Activated naive CD8-positive, alpha-beta T cell treated with anti-CD3 and anti-CD28 coated beads, Interleukin-2, amount 10 ng/mL, durations not matched to agents 7 days and 5 days (primary cell): ENCODE results near the gene ARHGEF17. TPM values are rescaled to one million over a fixed set of nuclear protein-coding genes. Genes with fewer than 3 reads are reported as not detected.

ENCODE experiments used
- ATAC-seq: fragments of 150-1000 bp; cut with Tn5 transposase; one replicate; pipeline ENCODE4 v1.10.0; 2021; ENCODE audit warnings: low read depth, moderate library complexity
- POLR2A ChIA-PET: fragments of 350-600 bp; sonication (Branson Sonifier 250); formaldehyde crosslinking; loops from one replicate; lab custom pipeline; 2021; ENCODE audit warnings: antibody characterized with exemption; lab: Charles Lee
- DNase-seq: peaks from one replicate; pipeline ENCODE4 v3.0.0; 2021
- H3K27ac Mint-ChIP-seq: one replicate; pipeline ENCODE4 v1.8.0; 2022; ENCODE audit warnings: mild to moderate bottlenecking, mixed read lengths
- H3K27me3 Mint-ChIP-seq: one replicate; pipeline ENCODE4 v1.8.0; 2022; ENCODE audit warnings: mild to moderate bottlenecking, moderate library complexity, mixed read lengths
- H3K36me3 Mint-ChIP-seq: one replicate; pipeline ENCODE4 v1.8.0; 2021; ENCODE audit warnings: mild to moderate bottlenecking, mixed read lengths
- H3K4me1 Mint-ChIP-seq: one replicate; pipeline ENCODE4 v1.8.0; 2021; ENCODE audit warnings: mixed read lengths
- H3K4me3 Mint-ChIP-seq: one replicate; pipeline ENCODE4 v1.8.0; 2022; ENCODE audit warnings: mild to moderate bottlenecking, moderate library complexity, mixed read lengths
- H3K9me3 Mint-ChIP-seq: one replicate; pipeline ENCODE4 v1.8.0; 2021; ENCODE audit warnings: mixed read lengths
- total RNA-seq, 2 experiments: library from RNA; stranded (reverse); gene quantifications; one replicate each; pipeline ENCODE4 v1.2.3, GENCODE V29; 2021

Gene ARHGEF17
- total RNA-seq, 2 experiments from 2014 or later: not detected

DNA sequence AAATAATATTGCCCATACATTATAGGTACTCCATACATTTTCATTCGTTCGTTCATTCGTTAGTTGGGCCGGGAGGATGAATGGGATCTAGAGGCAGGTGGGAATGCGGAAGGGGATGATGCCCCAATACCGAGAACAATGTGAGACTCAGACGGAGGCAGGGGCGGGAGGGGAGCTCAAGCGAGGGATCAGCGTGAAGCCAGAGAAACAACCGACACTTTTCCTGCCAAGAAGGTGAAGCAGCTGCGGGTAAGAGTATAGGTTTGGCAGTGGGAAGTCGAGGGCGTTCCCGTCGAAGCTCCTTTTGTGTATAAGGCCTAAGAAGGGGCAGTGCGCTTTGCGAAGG lies 1.1 kb upstream of the ARHGEF17 start:
- POLR2A ChIA-PET: interaction anchor here (1.8 to 2.1 kb wide), 2 partner anchors 29 to 31 kb away, joined by 4 to 6 read pairs; no protein-coding TSS in a partner anchor
- H3K36me3 Mint-ChIP-seq: no peaks in the 10 kb centered on the region
- peak; percentile 5 for ATAC-seq
- H3K9me3 Mint-ChIP-seq: no peaks in the 10 kb centered on the region
- DNase-seq: no peak
- peaks cover 48% of the 10 kb centered on the region for H3K27me3 Mint-ChIP-seq
- peaks cover 5% of the 10 kb centered on the region for H3K4me1 Mint-ChIP-seq
- no peak overlapping the region for H3K27ac Mint-ChIP-seq
- peak overlapping the region; percentile 93 for H3K4me3 Mint-ChIP-seq

DNA sequence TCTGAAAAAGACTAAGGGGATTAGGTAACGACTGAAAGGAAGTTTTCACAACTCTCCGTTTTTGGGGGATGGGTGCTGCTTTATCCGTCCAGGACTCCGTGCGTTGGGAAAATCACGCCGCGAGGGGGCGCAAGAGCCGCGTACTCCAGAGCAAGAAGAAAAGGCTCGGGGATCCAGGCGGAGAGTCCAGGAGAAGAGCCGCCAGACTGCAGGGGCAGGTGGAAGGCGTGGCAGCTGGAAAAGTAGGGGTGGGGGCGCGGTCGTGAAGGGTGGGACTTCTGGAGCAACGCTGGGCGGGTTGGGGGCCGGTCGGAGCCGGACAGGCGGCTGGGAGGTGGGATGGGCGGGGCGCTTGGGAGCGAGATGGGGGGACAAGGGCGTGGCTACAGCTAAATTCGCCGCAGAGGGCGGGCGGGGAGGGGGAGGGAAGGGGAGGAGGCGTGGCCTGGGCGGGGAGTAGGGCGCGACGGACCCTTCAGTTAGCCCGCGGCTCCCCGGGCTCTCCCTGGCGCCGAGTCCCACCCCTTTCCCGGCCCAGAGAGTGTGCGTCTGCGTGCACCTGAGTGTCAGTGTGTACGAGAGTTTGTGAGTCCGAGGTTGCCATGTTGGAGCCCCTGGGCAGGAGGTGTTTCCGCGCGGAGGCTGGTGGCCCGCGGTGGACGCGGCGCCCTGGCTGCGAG lies 613 bp upstream of the ARHGEF17 start:
- no peaks in the 10 kb centered on the region for H3K36me3 Mint-ChIP-seq
- DNase-seq: peak; percentile 94
- H3K4me1 Mint-ChIP-seq: peaks cover 5% of the 10 kb centered on the region
- H3K9me3 Mint-ChIP-seq: no peaks in the 10 kb centered on the region
- H3K27ac Mint-ChIP-seq: peak overlapping the region; percentile 38
- peaks cover 48% of the 10 kb centered on the region for H3K27me3 Mint-ChIP-seq
- peak; percentile 74 for ATAC-seq
- H3K4me3 Mint-ChIP-seq: peak overlapping the region; percentile 93
- POLR2A ChIA-PET: interaction anchor here (1.8 to 2.1 kb wide), 2 partner anchors 28 to 30 kb away, joined by 4 to 6 read pairs; no protein-coding TSS in a partner anchor

DNA sequence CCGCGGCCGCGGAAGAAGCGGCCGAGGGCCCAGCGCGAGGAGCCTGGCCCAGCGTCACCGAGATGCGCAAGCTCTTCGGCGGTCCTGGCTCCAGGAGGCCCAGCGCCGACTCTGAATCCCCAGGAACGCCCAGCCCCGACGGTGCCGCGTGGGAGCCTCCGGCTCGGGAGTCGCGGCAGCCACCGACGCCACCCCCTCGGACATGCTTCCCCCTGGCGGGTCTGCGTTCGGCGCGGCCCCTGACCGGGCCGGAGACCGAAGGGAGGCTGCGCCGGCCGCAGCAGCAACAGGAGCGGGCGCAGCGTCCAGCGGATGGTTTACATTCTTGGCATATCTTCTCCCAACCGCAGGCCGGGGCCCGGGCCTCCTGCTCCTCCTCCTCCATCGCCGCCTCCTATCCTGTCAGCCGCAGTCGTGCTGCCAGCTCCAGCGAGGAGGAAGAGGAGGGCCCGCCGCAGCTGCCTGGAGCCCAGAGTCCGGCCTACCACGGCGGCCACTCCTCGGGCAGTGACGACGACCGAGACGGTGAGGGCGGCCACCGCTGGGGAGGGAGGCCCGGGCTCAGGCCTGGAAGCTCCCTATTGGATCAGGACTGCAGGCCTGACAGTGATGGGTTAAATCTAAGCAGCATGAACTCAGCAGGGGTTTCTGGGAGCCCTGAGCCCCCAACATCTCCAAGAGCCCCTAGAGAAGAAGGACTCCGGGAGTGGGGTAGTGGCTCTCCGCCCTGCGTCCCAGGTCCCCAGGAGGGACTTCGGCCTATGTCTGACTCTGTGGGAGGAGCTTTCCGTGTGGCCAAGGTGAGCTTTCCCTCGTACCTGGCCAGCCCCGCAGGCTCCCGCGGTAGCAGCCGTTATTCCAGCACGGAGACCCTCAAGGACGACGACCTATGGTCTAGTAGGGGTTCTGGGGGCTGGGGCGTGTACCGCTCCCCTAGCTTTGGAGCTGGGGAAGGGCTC lies 1.2 kb downstream of the ARHGEF17 start:
- Mint-ChIP-seq H3K4me3 (no peak overlapping the region), H3K9me3 (no peaks in the 10 kb centered on the region), H3K36me3 (no peaks in the 10 kb centered on the region), H3K4me1 (peaks cover 16% of the 10 kb centered on the region), H3K27ac (no peak overlapping the region), H3K27me3 (peaks cover 47% of the 10 kb centered on the region)
- DNase-seq (no peak), ATAC-seq (no peak)
- POLR2A ChIA-PET: no interaction called here

DNA sequence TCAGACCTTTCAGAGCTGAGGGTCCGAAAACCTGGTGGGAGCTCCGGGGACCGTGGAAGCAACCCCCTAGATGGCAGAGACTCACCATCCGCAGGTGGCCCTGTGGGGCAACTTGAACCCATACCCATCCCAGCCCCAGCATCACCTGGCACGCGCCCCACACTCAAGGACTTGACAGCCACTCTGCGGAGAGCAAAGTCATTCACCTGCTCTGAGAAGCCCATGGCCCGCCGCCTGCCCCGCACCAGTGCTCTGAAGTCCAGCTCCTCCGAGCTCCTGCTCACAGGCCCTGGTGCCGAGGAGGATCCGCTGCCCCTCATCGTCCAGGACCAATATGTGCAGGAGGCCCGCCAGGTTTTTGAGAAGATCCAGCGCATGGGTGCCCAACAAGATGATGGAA lies 2.0 kb downstream of the ARHGEF17 start:
- no peak overlapping the region for H3K27ac Mint-ChIP-seq
- DNase-seq (no peak), ATAC-seq (no peak)
- POLR2A ChIA-PET: no interaction called here
- H3K9me3 Mint-ChIP-seq: no peaks in the 10 kb centered on the region
- peaks cover 40% of the 10 kb centered on the region for H3K27me3 Mint-ChIP-seq
- no peaks in the 10 kb centered on the region for H3K36me3 Mint-ChIP-seq
- H3K4me1 Mint-ChIP-seq: peaks cover 22% of the 10 kb centered on the region
- H3K4me3 Mint-ChIP-seq: no peak overlapping the region

DNA sequence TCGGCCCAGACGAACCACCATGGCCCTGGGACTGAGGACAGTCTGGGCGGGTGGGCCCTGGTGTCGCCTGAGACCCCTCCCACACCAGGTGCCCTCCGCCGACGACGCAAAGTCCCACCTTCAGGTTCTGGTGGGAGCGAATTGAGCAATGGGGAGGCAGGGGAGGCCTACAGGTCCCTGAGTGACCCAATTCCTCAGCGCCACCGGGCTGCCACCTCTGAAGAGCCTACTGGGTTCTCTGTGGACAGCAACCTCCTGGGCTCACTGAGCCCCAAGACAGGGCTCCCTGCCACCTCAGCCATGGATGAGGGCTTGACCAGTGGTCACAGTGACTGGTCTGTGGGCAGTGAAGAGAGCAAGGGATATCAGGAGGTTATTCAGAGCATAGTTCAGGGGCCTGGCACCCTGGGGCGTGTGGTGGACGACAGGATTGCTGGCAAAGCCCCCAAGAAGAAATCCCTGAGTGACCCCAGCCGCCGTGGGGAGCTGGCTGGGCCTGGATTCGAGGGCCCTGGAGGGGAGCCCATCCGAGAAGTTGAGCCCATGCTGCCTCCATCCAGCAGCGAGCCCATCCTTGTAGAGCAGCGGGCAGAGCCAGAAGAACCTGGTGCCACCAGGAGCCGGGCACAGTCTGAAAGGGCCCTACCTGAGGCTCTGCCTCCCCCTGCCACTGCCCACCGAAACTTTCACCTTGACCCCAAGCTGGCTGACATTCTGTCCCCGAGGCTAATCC lies 2.8 kb downstream of the ARHGEF17 start:
- DNase-seq: no peak
- H3K27ac Mint-ChIP-seq: no peak overlapping the region
- H3K27me3 Mint-ChIP-seq: peaks cover 32% of the 10 kb centered on the region
- no peak for ATAC-seq
- no peak overlapping the region for H3K4me3 Mint-ChIP-seq
- no peaks in the 10 kb centered on the region for H3K36me3 Mint-ChIP-seq
- POLR2A ChIA-PET: no interaction called here
- H3K4me1 Mint-ChIP-seq: peaks cover 22% of the 10 kb centered on the region
- no peaks in the 10 kb centered on the region for H3K9me3 Mint-ChIP-seq

DNA sequence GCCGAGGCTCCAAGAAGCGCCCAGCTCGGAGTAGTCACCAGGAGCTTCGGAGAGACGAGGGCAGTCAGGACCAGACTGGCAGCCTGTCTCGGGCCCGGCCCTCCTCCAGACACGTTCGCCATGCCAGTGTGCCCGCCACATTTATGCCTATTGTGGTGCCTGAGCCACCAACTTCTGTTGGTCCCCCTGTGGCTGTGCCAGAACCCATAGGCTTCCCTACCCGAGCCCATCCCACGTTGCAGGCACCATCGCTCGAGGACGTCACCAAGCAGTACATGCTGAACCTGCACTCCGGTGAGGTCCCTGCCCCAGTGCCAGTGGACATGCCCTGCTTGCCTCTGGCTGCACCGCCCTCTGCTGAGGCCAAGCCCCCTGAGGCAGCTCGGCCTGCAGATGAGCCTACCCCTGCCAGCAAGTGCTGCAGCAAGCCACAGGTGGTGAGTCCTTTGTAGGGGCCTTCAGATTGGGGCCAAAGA lies 3.4 kb downstream of the ARHGEF17 start:
- Mint-ChIP-seq H3K27me3 (peaks cover 29% of the 10 kb centered on the region), H3K4me1 (peaks cover 22% of the 10 kb centered on the region), H3K9me3 (no peaks in the 10 kb centered on the region), H3K36me3 (no peaks in the 10 kb centered on the region), H3K27ac (no peak overlapping the region), H3K4me3 (no peak overlapping the region)
- POLR2A ChIA-PET: no interaction called here
- DNase-seq (no peak), ATAC-seq (no peak)

DNA sequence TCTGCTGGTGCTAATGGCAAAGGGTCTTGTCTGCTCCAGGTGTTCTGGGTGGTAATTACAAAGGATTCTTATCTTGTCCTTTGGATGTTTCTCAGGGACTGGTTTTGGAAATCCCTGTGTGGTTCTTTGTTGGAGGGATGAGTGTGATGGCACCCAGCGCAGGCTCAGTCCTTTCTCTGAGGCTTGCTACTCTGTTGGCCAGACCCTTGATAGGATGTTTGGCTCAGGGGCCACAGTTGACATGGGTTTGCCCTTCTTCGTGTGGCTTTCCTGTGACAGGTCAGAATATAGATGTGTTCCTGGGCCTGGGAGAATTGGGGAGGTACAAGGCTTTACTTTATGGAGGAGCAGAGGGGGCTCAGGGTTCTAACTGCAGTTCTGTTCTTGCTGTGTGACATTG lies 4.0 kb downstream of the ARHGEF17 start:
- Mint-ChIP-seq H3K36me3 (no peaks in the 10 kb centered on the region), H3K27me3 (peaks cover 23% of the 10 kb centered on the region), H3K4me1 (peaks cover 19% of the 10 kb centered on the region), H3K27ac (no peak overlapping the region), H3K9me3 (no peaks in the 10 kb centered on the region), H3K4me3 (no peak overlapping the region)
- ATAC-seq (no peak), DNase-seq (no peak)
- POLR2A ChIA-PET: no interaction called here

DNA sequence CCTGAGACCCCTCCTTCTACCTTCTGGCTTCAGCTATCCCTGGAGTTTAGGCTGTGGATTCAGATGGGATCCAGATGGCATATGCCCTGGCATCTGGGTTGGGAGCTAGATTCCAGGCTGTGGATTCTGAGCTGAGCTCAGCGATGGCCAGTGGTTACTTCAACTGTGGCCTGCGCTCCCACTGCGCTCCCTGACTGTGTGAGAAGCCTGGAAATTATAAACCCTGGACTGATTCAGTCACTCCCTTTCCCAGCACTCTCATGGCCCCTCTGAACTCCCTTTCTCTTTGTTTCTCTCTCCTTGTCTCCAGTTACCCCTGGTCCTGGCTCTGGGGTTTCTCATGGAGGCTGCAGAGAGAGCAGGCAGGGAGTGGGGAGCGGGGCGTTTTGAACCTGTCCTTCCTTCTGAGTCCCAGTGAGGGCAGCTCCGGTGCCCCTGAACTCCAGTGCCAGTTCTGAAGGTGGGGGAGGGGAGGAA lies 4.8 kb downstream of the ARHGEF17 start:
- ATAC-seq: no peak

DNA sequence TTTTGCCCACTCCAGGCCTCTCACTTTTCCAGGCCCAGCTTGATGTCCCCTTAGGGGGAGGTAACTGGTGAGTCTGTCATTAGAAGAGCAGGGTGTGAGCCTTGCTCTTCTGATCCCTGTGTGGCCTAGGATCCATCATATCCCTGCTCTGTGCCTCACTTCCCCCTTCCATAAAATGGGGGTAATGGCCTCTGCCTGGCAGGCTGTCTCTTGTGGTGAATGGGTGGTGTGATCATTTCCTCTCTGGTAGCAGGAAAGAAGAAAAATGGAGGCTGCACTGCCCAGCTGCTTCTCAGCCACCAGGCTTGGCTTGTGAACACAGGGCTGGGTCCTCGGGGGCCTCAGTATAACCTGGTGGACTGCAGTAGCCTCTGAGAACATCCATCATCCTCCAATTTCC lies 5.6 kb downstream of the ARHGEF17 start:
- Mint-ChIP-seq H3K4me1 (peaks cover 16% of the 10 kb centered on the region), H3K36me3 (no peaks in the 10 kb centered on the region), H3K9me3 (no peaks in the 10 kb centered on the region), H3K27ac (peak overlapping the region; percentile 80), H3K27me3 (peaks cover 19% of the 10 kb centered on the region), H3K4me3 (no peak overlapping the region)
- POLR2A ChIA-PET: interaction anchor here (1.1 to 1.4 kb wide), 2 partner anchors 22 to 23 kb away, joined by 4 read pairs; no protein-coding TSS in a partner anchor
- DNase-seq (no peak), ATAC-seq (peak; percentile 54)

More for the DNA sequence above, 4.8 kb downstream of the ARHGEF17 start:
- Mint-ChIP-seq H3K36me3 (no peaks in the 10 kb centered on the region), H3K4me1 (peaks cover 16% of the 10 kb centered on the region), H3K9me3 (no peaks in the 10 kb centered on the region), H3K27me3 (peaks cover 19% of the 10 kb centered on the region), H3K27ac (no peak overlapping the region), H3K4me3 (no peak overlapping the region)
- no peak for DNase-seq
- POLR2A ChIA-PET: interaction anchor here (1.4 kb wide), 1 partner anchor 23 kb away, joined by 4 read pairs; no protein-coding TSS in a partner anchor

DNA sequence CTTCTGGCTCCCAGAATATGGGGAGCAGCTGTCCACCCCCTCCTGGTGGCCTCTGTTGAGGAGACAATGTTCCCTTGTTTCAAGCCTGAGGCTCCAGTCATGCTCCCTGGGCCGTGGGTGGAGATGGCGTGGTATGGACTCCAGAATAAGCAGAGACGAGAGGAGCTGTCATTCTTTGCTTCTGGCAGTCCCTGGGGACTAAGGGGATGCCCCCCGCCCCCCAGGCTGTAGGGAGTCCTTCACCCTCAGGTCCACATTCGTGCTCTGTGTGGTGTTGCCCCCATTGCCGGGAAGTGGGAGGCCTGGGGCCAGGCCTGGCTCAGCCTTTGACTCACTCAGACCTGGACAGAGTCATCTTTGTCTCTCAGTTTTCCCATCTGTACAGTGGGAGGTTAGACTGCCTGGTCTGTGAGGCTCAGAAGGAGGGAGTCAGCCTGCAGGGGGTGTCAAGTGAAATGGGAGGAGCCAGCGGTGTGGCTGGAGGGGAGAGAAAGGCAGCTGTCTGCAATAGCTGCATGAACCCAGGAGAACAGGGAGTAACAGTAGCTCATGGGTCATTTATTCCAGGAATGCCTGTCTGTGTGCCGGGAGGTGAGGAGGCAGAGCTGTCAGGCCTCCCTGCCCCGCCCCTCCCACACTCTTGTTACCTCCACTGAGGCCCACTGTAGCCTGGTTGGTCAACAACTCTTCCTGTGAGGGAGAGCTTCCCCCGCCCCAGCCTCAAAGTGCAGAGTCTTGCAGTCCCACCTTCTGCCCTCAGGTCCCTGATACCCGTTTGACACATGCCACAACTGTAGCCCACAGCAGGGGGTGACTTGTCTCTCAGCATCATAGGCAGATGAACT lies 6.3 kb downstream of the ARHGEF17 start:
- DNase-seq (no peak), ATAC-seq (no peak)
- Mint-ChIP-seq H3K27ac (peak overlapping the region; percentile 80), H3K27me3 (peaks cover 15% of the 10 kb centered on the region), H3K4me3 (no peak overlapping the region), H3K4me1 (peaks cover 16% of the 10 kb centered on the region), H3K36me3 (no peaks in the 10 kb centered on the region), H3K9me3 (no peaks in the 10 kb centered on the region)
- POLR2A ChIA-PET: interaction anchor here (1.1 to 1.4 kb wide), 2 partner anchors 21 to 23 kb away, joined by 4 read pairs; no protein-coding TSS in a partner anchor

DNA sequence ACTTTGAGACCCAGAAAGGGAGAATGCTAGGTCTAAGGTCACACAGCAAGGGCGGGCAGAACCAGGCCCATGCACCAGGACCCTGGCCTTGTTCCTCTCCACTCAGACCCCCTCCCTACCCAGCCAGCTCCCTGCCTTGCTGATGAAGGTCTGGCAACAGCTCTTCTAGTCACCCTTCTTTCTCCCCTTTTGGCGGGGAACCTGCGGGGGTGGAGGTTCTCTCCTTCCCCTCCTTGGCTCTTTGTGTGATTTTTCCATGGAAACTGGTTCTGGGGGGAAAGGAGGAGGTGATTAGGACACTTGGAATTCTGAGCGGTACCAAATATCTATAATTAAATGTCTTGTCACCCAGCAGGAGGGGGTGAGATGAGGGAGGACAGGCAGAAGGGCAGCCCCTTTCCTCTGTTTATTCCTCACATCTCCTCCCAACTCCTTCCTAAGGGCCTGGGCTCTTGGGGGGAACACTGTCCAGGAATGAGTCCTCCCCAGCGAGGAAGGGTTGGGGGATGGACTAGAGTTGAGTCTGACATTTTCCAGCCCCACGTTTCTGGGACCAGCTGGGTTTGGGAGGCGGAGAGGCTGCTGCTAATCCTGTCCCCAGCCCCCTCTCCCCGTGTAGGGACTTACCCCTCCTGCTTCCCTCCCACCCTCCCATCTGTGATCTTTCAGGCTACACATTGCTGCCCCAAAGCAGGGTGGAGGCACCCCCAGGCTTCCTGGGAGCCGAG lies 7.4 kb downstream of the ARHGEF17 start:
- H3K4me1 Mint-ChIP-seq: peaks cover 16% of the 10 kb centered on the region
- H3K27ac Mint-ChIP-seq: no peak overlapping the region
- H3K4me3 Mint-ChIP-seq: no peak overlapping the region
- POLR2A ChIA-PET: no interaction called here
- no peaks in the 10 kb centered on the region for H3K9me3 Mint-ChIP-seq
- no peaks in the 10 kb centered on the region for H3K36me3 Mint-ChIP-seq
- H3K27me3 Mint-ChIP-seq: peaks cover 4% of the 10 kb centered on the region
- ATAC-seq (no peak), DNase-seq (no peak)

DNA sequence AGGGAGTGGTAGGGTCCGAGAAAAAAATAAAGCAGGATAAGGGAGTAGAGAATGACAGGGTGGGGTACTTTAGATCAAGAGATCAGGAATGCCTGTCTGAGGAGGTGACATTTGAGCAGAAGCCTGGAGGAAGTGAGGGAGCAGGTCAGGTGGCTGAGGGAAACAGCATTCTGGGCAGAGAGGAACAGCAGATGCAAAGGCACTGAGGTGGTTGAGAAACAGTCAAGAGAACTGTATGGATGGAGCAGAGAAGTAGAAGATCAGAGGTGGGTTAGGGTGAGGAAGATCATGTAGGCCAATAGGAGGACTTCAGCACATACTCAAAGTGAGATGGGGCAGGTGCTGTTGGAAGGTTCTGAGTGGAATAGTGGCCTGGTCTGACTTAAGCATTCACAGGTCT lies 8.3 kb downstream of the ARHGEF17 start:
- POLR2A ChIA-PET: no interaction called here
- DNase-seq: no peak
- Mint-ChIP-seq H3K9me3 (no peaks in the 10 kb centered on the region), H3K27me3 (peaks cover 4% of the 10 kb centered on the region), H3K36me3 (no peaks in the 10 kb centered on the region), H3K4me1 (peaks cover 18% of the 10 kb centered on the region), H3K27ac (no peak overlapping the region), H3K4me3 (no peak overlapping the region)
- ATAC-seq: no peak
